Spleen (tissue), 11 donors: ENCODE data around the gene ACTN1. TPM values are rescaled to one million over a fixed set of nuclear protein-coding genes. Genes with fewer than 3 reads are reported as not detected.
A peak's percentile ranks its signal among the peaks of the same experiment; 100 is the strongest.

Source experiments
- DNase-seq: peaks from one replicate; pipeline ENCODE4 v3.0.0-alpha.2; 2020
- H3K27ac ChIP-seq, 8 donors: fragments of 200-600 bp; sonication (generic) in 7 of 8; 1 replicate in 4 of 8; 2 replicates in 4 of 8; pipeline versions ENCODE4 v1.5.0 to v1.8.0; 2016 to 2021; ENCODE audit warnings: inconsistent platforms in 4 of 8, mild to moderate bottlenecking in 4 of 8, moderate library complexity in 1 of 8
- H3K27me3 ChIP-seq, 7 donors: fragments of 200-600 bp; sonication (generic) in 6 of 7; replicated peaks in 1 of 7; 1 replicate in 4 of 7; 2 replicates in 3 of 7; pipeline versions ENCODE4 v1.5.0 to v1.8.0; 2016 to 2021; ENCODE audit warnings: inconsistent platforms in 3 of 7, mild to moderate bottlenecking in 1 of 7
- H3K36me3 ChIP-seq, 6 donors: fragments of 200-600 bp; sonication (generic) in 5 of 6; 1 replicate in 4 of 6; 2 replicates in 2 of 6; pipeline versions ENCODE4 v1.5.0 to v1.8.0; 2016 to 2021; ENCODE audit warnings: inconsistent platforms in 2 of 6
- H3K4me1 ChIP-seq, 6 donors: fragments of 200-600 bp; sonication (generic) in 5 of 6; 1 replicate in 3 of 6; 2 replicates in 3 of 6; pipeline versions ENCODE4 v1.5.0 to v1.8.0; 2016 to 2021; ENCODE audit warnings: inconsistent platforms in 3 of 6
- H3K4me3 ChIP-seq, 8 donors: fragments of 200-600 bp; sonication (generic) in 7 of 8; 1 replicate in 4 of 8; 2 replicates in 4 of 8; pipeline versions ENCODE4 v1.5.0 to v1.8.0; 2016 to 2021; ENCODE audit warnings: inconsistent platforms in 4 of 8, mild to moderate bottlenecking in 4 of 8, moderate library complexity in 2 of 8
- H3K9me3 ChIP-seq, 8 donors: fragments of 200-600 bp; sonication (generic) in 7 of 8; 1 replicate in 4 of 8; 2 replicates in 4 of 8; pipeline versions ENCODE4 v1.5.0 to v1.8.0; 2016 to 2021; ENCODE audit warnings: inconsistent platforms in 4 of 8
- CTCF ChIP-seq, 11 experiments: fragments of 200-600 bp in 7 of 11; fragments of 450-650 bp in 4 of 11; sonication (generic) in 4 of 11; IDR thresholded peaks in 8 of 11; conservative IDR thresholded peaks in 3 of 11; 1 replicate in 7 of 11; 2 replicates in 4 of 11; pipeline versions ENCODE4 v1.4.0 to v1.8.0; 2016 to 2021; ENCODE audit warnings: antibody characterized with exemption in 11 of 11, inconsistent platforms in 4 of 11, mild to moderate bottlenecking in 1 of 11
- POLR2A ChIP-seq, 3 donors: fragments of 450-650 bp; IDR thresholded peaks; one replicate each; pipeline ENCODE4 v1.5.1; 2017; ENCODE audit warnings: antibody characterized with exemption in 3 of 3, mild to moderate bottlenecking in 1 of 3
- POLR2AphosphoS5 ChIP-seq, 3 donors: sonication (generic); formaldehyde crosslinking; IDR thresholded peaks; one replicate each; pipeline ENCODE4 v1.5.1; 2017; ENCODE audit warnings: antibody characterized with exemption in 3 of 3
- WGBS, 5 donors: extraction: QIAGEN DNeasy Blood & Tissue Kit in 3 of 5; methylation state at CpG; one replicate each; pipeline versions ENCODE4 v1.1.5 to v1.1.7; 2013 to 2018; 5-methylcytosine and 5-hydroxymethylcytosine counted together
- intact Hi-C: fragments of 100-400 bp; cut with DNase I; formaldehyde crosslinking; loops from one replicate; pipeline ENCODE4 v1.15.0; 2023; ENCODE audit warnings: low total_unique reads
- polyA plus RNA-seq, 3 donors: library from polyadenylated mRNA; stranded (reverse); fragments of 200-250 nt; gene quantifications; one replicate each; pipeline ENCODE4 v1.2.1, GENCODE V29; 2013
- small RNA-seq, 4 donors: library from RNA; depleted of rRNA; stranded (forward); fragments of <200 nt; gene quantifications; one replicate each; pipeline ENCODE3, GENCODE V24; 2016
- total RNA-seq, 7 donors: library from RNA; depleted of rRNA in 3 of 7; stranded (reverse); fragments of >200 nt in 3 of 7; fragmentation: NEBNext Ultra II Directional in 4 of 7; extraction: Animal tissue kit (Norgen Biotek cat#: 25700) in 4 of 7; gene quantifications; one replicate each; pipeline versions ENCODE4 v1.1.0 to v1.2.1, GENCODE V29; 2016 to 2021
- donor health status: healthy with polysubstance abuse.
- donor health status: DM: no; HTN: no; CAD: no; lungs with moderate emphysema.
- donor health status: DM: no; HTN: no; CAD: no.
- donor health status: Bipolar disorder and iron deficiency.
- donor health status: healthy.
- donor health status: DM: no; HTN: no; CAD: no.
- donor health status: DM: yes; HTN: yes; CAD: no.

ACTN1 gene
- total and polyA plus RNA-seq, 10 donors, result 15.4 to 315 (median 95.4) TPM

- Histone ChIP-seq H3K4me3 (no peak overlapping the region), H3K9me3 (no peaks in the 10 kb centered on the region), H3K27me3 (no peaks in the 10 kb centered on the region), H3K36me3 (no peaks in the 10 kb centered on the region), H3K4me1 (peaks cover 0 to 36% (median 24%) of the 10 kb centered on the region in 6 donors), H3K27ac (no peak overlapping the region)
- intact Hi-C loops, result no loop called here
- WGBS, 5 donors, result 85 to 94% (median 92%) methylated on average over 3 of the region's 3 CpGs
- no peak for DNase-seq
- TF ChIP-seq POLR2AphosphoS5 (IDR thresholded peaks at IDR 0.05) (no peak), POLR2A (IDR thresholded peaks at IDR 0.05) (no peak), CTCF (IDR thresholded peaks at IDR 0.05 in 8 of 11, conservative IDR thresholded peaks at IDR 0.05 in 3 of 11) (no peak)
Observed at GRCh38 chr14:68825729-68826128, 153.4 kb downstream of the ACTN1 start.

- no peaks in the 10 kb centered on the region for H3K27me3 ChIP-seq
- no peak overlapping the region for H3K4me3 ChIP-seq
- no peak overlapping the region for H3K27ac ChIP-seq
- H3K4me1 ChIP-seq, result peaks cover 0 to 46% (median 34%) of the 10 kb centered on the region in 6 donors
- H3K36me3 ChIP-seq, result no peaks in the 10 kb centered on the region
- no peaks in the 10 kb centered on the region for H3K9me3 ChIP-seq
- TF ChIP-seq POLR2A (IDR thresholded peaks at IDR 0.05) (no peak), CTCF (IDR thresholded peaks at IDR 0.05 in 8 of 11, conservative IDR thresholded peaks at IDR 0.05 in 3 of 11) (peak in 10 of 11 experiments; percentile 40 to 88 (median 80)), POLR2AphosphoS5 (IDR thresholded peaks at IDR 0.05) (peak; percentile 37 to 56 (median 56))
- DNase-seq, result peak; percentile 90
- intact Hi-C loops, result loop anchor here (5.0 kb wide), 1 partner anchor 887 kb away; no protein-coding TSS in a partner anchor
- WGBS, 5 donors, result 20 to 42% (median 29%) methylated on average over 10 to 11 of the region's 11 CpGs
Observed at GRCh38 chr14:68824517-68825347, 154.4 kb downstream of the ACTN1 start.

- Histone ChIP-seq H3K9me3 (no peaks in the 10 kb centered on the region), H3K36me3 (no peaks in the 10 kb centered on the region), H3K4me1 (peaks cover 0 to 52% (median 36%) of the 10 kb centered on the region in 6 donors), H3K27ac (no peak overlapping the region), H3K4me3 (no peak overlapping the region), H3K27me3 (no peaks in the 10 kb centered on the region)
- intact Hi-C loops, result loop anchor here (5.0 kb wide), 1 partner anchor 887 kb away; no protein-coding TSS in a partner anchor
- TF ChIP-seq POLR2AphosphoS5 (IDR thresholded peaks at IDR 0.05), result no peak
- TF ChIP-seq POLR2A (IDR thresholded peaks at IDR 0.05), result no peak
- TF ChIP-seq CTCF (IDR thresholded peaks at IDR 0.05 in 8 of 11, conservative IDR thresholded peaks at IDR 0.05 in 3 of 11), result no peak
- WGBS, 5 donors, result 96 to 100% (median 96%) methylated on average over 1 of the region's 1 CpG; no CpG with 5 or more reads in 2 of the 5 donors
- DNase-seq, result no peak
Observed at GRCh38 chr14:68824207-68824516, 154.9 kb downstream of the ACTN1 start.

Small RNAs within 50 kb of the gene (small RNA-seq; reads per million reads assigned to genes)
- gene BANF1P1 (0 reads per million in 4 donors), gene HMGN1P3 (0 reads per million in 4 donors), gene RPS29P1 (0 reads per million in 4 donors)

Other genes with a start within 250 kb of the ACTN1 start
- 100 to 1,000 TPM; 274 to 443 (median 324) TPM for gene ZFP36L1, start 186.2 kb downstream of the ACTN1 start, total RNA-seq
- 100 to 1,000 TPM in 1 of 3 donors, 10 to 100 TPM in 2; 65.7 to 106 (median 92.4) TPM for gene ZFP36L1, start 186.2 kb downstream of the ACTN1 start, polyA plus RNA-seq
- gene DCAF5, start 173.8 kb upstream of the ACTN1 start, total RNA-seq, result 10 to 100 TPM; 39.9 to 60.6 (median 48.0) TPM
- gene DCAF5, start 173.8 kb upstream of the ACTN1 start, polyA plus RNA-seq, result 10 to 100 TPM; 10.3 to 18.9 (median 13.7) TPM
- gene EXD2, start 212.2 kb upstream of the ACTN1 start, total RNA-seq, result 10 to 100 TPM; 10.8 to 18.5 (median 14.4) TPM
- gene EXD2, start 212.2 kb upstream of the ACTN1 start, polyA plus RNA-seq, result 1 to 10 TPM; 3.7 to 5.1 (median 3.7) TPM